HG03442 (cell line): Measurements from ENCODE around the gene TENT5C.
A peak's percentile ranks its signal among the peaks of the same experiment; 100 is the strongest.

Experiments used
- ATAC-seq: cut with Tn5 transposase; IDR thresholded peaks from one replicate; pipeline ENCODE4 v1.9.1; 2021; ENCODE audit warnings: mild to moderate bottlenecking, moderate library complexity; ENCODE audit not compliant: unreplicated experiment

The TENT5C gene

GRCh38 chr1:117612517-117613248 lies 6.8 kb downstream of the TENT5C start:
- no peak for ATAC-seq

- no peak for ATAC-seq
Measured at GRCh38 chr1:117613249-117613968, 7.6 kb downstream of the TENT5C start.

GRCh38 chr1:117613969-117614729 lies 8.3 kb downstream of the TENT5C start:
- no peak for ATAC-seq

- peak; percentile 58 for ATAC-seq
Measured at GRCh38 chr1:117615474-117615873, 9.6 kb downstream of the TENT5C start.

GRCh38 chr1:117616356-117616755 lies 10.5 kb downstream of the TENT5C start:
- no peak for ATAC-seq

- no peak for ATAC-seq
Measured at GRCh38 chr1:117616967-117617366, 11.1 kb downstream of the TENT5C start.

GRCh38 chr1:117618450-117619122 lies 12.7 kb downstream of the TENT5C start:
- ATAC-seq = no peak

- ATAC-seq = no peak
Measured at GRCh38 chr1:117620440-117620839, 14.6 kb downstream of the TENT5C start.

GRCh38 chr1:117621316-117621715 lies 15.5 kb downstream of the TENT5C start:
- ATAC-seq = no peak

GRCh38 chr1:117622726-117623125 lies 16.9 kb downstream of the TENT5C start:
- no peak for ATAC-seq

- no peak for ATAC-seq
Measured at GRCh38 chr1:117623141-117623540, 17.3 kb downstream of the TENT5C start.

GRCh38 chr1:117623698-117624097 lies 17.9 kb downstream of the TENT5C start:
- no peak for ATAC-seq

- ATAC-seq = no peak
Measured at GRCh38 chr1:117627546-117628130, 21.8 kb downstream of the TENT5C start.

- no peak for ATAC-seq
Measured at GRCh38 chr1:117628343-117628742, 22.5 kb downstream of the TENT5C start.

- ATAC-seq = no peak
Measured at GRCh38 chr1:117629625-117630422, 24.0 kb downstream of the TENT5C start.

- no peak for ATAC-seq
Measured at GRCh38 chr1:117630423-117630998, 24.7 kb downstream of the TENT5C start.

GRCh38 chr1:117631359-117632160 lies 25.7 kb downstream of the TENT5C start:
- ATAC-seq = no peak

GRCh38 chr1:117632269-117633067 lies 26.6 kb downstream of the TENT5C start:
- peak; percentile 55 for ATAC-seq
